Measurements from ENCODE around the gene FBLL1. TPM values are rescaled to one million over a fixed set of nuclear protein-coding genes. Genes with fewer than 3 reads are reported as not detected.
A peak's percentile ranks its signal among the peaks of the same experiment; 100 is the strongest.
"Not testable (repeated sequence)": the region's sequence is repeated elsewhere in the genome, so short reads cannot be mapped to it uniquely, and the experiment has no call there.

The FBLL1 gene
- total RNA-seq, 1 donor from 2014 or later, result 0.15 TPM

DNA sequence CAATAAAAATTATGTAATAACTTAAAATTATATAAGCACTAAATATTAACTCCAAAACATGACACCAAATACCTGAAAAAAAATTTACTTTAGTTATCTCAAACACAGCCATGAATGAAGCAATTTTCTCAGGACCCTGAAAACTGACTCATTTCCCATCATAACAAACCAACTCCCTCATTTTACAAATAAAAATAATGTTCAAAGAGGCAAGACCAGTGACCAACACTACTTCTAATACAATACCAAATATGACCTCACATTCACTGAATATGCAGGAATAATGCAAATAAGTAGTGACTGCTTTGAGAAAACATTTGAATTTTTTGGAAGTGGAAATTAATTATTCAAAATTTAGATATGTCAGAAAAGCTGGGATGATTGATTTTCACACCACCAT is 21.6 kb downstream of the FBLL1 start:
- no peak for ATAC-seq

DNA sequence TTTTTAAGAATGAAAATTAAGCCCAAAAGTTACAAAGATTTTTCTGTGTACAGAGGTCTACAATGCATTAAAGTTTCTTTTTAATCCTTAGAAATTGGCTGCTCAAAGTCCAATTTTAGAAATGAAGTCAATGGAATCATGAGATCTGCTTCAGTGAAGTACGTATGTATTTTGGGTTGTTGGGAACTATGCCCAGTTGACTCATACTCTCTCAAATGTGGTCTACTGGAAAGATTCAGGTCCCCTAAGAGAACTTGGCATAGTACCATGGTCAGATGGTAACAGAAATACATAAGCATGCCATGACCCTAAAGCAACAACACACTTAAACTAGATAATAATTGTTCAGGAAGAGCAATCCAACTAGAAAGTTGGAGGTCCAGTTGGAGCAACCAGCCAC is 23.0 kb downstream of the FBLL1 start:
- ATAC-seq (no peak), DNase-seq (ENCODE audit: low spot score) (no peak)

More for the DNA sequence above, 21.6 kb downstream of the FBLL1 start:
- DNase-seq (ENCODE audit: low spot score), result no peak

DNA sequence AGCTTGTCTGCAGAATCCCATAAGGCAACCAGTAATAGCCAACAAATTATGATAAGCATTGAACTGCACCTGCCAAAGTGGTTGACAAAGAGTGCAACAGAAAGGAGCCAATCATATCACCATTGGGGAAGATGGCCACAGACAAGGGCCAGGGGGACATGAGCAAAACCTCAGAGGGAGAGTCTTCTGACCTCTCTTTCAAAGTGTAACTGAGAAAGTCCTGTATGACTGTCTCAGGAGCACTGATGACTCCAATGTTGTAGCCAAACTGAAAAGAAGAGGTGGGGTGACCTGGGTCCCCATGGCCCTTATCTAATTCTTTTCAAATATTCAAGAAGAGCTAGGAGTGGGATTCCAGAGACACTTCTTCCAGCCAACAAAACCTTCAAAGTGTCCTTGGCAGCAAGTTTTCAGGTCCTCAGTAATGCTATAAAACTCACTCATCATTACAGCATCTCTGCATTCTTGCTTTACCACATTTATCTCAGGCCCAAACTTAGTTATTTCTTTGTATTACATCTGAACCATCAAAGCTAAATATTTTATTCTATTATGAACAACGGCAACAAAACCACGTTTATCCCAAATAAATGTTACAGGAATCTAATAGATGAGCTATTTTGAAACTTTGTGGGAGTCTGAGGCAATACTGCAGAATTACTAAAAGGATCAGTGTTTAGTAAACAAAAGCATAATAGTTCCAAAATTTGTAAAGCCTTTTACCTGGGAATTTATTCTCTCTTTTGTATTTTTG is 24.4 kb downstream of the FBLL1 start:
- ATAC-seq (no peak), DNase-seq (ENCODE audit: low spot score) (no peak)

DNA sequence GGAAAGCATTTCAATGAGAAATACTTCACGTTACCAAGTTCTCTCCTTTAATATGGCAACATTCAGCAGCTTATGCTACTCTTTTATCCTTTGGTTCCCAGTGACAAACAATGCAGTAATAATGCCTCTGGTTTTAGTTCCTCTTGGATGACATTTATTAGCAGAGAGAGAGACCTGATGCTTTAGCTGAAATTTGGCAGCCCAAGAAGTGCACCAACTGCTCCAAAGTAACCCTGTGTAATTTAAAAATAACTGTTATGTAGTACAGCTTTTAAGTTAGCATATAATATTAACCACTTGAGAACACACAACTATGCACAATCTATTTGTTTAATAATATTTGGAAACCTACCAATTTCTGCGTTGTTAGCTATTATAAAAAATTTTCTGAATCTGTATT is 28.3 kb downstream of the FBLL1 start:
- no peak for ATAC-seq
- no peak for DNase-seq (ENCODE audit: low spot score)

DNA sequence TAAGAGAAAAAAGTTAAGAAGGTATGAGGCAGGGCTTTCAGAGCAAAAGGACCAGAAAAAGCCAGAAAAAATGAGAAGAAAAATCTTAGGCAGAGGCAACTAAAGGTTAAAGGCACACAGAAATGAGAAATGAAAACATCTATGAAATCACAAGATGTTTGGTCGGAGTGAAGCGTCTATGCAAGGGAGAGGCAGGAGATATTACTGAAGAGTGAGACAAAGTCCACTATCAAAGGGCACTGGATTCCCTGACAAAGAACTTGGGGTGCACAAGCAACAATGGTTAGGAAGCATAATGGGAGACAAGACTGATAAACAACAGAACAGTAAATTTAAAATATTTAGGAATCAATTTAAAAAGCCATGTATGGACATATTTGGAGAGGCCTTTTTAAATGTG is 33.2 kb downstream of the FBLL1 start:
- ATAC-seq, result peak; percentile 50

DNA sequence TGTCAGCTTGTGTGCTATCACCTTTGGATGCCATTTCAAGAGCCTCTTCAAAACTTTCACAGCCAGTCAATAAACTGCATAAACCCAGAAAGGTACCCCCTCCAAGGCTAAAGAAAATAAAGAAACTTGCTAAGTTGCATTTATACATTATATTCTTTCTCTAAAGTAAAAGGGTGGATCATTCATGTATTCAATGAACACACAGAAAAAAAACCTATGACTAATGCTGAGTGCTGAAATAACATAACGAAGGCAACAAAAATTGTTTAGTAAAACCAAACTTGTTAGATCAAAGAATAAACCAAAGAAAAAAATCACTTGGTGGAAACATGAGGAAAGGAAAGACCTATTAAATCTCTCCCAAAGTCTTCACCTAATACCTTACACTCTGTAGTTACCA is 34.9 kb downstream of the FBLL1 start:
- ATAC-seq (no peak), DNase-seq (ENCODE audit: low spot score) (no peak)

More for the DNA sequence above, 33.2 kb downstream of the FBLL1 start:
- no peak for DNase-seq (ENCODE audit: low spot score)

DNA sequence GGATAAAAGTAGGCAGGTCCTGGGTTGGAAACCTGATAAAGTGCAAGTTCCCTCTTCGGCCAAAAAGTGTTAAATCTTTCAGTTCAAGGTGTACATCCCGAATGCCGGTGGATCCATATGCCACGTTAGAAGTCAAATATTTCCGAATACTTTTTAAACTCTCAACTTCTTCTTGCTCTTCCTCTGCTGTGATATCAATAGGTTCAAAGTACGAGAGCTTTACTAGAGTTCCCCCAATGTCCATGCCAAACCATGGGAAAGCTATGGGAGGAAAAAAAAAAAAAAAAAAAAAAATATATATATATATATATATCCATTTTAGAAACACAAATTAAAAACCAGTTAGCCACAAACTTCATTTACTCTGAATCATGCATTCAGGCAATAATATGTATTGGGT is 39.6 kb downstream of the FBLL1 start:
- ATAC-seq, result peak; percentile 70
- no peak for DNase-seq (ENCODE audit: low spot score)

DNA sequence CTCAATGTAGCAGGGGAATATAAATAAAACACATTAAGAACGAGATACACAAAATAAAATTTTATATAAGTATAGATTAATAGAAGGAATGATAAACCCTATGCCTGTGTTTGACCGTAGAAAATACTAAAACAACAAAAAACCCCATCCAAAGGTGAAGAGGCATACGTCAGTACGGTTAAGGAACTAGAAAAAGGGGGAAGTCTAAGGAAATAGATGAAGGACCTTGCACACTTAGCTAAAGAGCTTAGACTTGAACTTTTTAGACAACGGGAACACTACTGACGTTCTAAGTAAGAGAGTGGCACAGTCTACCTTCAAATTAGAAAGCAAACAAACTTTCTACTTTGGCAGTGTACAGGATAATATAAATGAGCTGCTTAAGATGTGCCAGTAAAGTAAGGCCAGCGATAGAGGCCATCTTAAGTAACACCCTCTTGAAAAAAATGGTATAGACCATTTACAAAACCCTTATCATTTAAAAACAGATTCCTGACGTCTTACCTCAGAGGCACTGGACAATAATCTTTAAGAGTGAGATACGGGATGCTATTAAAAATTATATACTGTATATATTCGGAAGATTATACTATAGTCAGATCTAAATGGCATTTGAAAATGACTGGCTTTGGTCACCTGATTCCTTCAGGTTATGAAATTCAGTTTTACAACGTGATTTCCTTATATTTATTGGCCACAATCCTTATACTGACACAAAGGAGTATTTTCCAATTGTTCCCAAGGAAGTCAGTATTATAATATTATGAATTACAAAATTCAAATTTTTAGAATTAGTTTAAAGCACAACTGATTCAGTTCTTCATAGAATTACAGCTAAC is 41.6 kb downstream of the FBLL1 start:
- ATAC-seq, result no peak
- DNase-seq (ENCODE audit: low spot score), result no peak

DNA sequence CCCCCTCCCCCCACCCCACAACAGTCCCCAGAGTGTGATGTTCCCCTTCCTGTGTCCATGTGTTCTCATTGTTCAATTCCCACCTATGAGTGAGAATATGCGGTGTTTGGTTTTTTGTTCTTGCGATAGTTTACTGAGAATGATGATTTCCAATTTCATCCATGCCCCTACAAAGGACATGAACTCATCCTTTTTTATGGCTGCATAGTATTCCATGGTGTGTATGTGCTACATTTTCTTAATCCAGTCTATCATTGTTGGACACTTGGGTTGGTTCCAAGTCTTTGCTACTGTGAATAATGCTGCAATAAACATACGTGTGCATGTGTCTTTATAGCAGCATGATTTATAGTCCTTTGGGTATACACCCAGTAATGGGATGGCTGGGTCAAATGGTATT is 44.6 kb downstream of the FBLL1 start:
- DNase-seq (ENCODE audit: low spot score); ATAC-seq: not testable (repeated sequence)

DNA sequence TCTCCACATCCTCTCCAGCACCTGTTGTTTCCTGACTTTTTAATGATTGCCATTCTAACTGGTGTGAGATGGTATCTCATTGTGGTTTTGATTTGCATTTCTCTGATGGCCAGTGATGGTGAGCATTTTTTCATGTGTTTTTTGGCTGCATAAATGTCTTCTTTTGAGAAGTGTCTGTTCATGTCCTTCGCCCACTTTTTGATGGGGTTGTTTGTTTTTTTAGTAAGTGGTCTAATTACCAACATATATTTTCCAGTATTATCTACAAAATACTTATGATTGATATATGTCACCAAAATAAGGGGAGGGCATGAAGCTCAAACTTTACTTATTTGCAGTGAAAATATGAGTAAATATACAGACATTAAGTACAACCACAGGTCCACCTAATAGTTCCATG is 45.1 kb downstream of the FBLL1 start:
- ATAC-seq; DNase-seq (ENCODE audit: low spot score): not testable (repeated sequence)

DNA sequence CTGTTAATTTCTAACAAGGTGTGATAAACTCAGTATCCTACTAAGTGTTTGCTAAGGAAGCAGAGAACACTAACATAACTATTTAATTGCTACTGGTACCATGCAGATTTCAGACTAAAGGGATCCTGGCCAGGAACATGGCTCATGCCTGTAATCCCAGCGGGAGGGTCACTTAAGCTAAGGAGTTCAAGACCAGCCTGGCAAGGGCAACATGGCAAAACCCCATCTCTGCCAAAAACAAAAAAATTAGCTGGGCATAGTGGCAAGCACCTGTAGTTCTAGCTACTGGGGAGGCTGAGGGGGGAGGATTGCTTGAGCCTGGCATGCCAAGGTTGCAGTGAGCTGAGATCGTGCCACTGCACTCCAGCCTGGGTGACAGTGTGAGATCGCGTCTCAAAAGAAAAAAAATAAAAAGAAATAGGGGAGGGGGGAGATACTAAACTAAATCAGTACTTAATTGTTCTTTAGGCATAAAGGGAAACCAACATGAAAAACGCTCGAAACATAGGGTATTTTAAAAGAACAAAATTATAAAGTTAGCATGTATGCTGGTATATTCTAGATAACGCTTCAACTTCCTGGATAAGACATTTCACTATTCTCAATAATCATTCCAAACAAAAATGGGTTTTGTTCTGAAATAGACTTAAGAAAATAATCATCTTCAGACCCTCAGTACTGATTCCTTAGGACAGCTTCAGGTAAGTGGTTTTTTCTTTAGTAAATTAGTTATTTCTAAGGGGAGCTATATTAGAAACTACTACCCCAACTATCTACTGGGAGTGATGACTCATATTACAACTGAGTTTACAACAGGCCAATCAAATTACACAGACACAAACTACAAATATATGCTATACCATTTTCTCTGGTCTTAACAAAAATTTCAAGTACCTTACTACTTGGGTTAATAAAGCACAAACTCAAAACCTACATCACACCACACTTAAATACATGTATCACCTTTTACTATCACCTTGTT is 46.6 kb downstream of the FBLL1 start:
- DNase-seq (ENCODE audit: low spot score) (no peak), ATAC-seq (no peak)

DNA sequence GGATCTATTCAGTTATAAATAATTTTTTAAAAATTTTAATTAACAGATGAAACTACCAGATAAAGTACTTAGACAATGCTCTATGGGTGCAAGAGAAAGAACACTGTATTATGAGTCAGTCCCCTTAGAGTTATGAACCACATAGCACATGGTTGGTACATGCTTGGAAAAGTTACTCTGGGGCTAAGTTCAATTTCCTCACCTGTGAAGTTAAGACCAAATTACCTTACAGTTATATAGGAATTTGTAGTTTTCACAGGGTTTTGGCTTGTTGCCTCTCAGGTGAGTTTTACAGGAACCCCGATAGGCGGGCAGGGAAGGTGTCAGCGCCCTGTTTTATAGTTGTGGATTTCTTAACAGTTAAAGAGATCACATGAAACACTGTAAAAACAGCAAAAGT is 48.9 kb downstream of the FBLL1 start:
- no peak for DNase-seq (ENCODE audit: low spot score)
- ATAC-seq, result no peak

DNA sequence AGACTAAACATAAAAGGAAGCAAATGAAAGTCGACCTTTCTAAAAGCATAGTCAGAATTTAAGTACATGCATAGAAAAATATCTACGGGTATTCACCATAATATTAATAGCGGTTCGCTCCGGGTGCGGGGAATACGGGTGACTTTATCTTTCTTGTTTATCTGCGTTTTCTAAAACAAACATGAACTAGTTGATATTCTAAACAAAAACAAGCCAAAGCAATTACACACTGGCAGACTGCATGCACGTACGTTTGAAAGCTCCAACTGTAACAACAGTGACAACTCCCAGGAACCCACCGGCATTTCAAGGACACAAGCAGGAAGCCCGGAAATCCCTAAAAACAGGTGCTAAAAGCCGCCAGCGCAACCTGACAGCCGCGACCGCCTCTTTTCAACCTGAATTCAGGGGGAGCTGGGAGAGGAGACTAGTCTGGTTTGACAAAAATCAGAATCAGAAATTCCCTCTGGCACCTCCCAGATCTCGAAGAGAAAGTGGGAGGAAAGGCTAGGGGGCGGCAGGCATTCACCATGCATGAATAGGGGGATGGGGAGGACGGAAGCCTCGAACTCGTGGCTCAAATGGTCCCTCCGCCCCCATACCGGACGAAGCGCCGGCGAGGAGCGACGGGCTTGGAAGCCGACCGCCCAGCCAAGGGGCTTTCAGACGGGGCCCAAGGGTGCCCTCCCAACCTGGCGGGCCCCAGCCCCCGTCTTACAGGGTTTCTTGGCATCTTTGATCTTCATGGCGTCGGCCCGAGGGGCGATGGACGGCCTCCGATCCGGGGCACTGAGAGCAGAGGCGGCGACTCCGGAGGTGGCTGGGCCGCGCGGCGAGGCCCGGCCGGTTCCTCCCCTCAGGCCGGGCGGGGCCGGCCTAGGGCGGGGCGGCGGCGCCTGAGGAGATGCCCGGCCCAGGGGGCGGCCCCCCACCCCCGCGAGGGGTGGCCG is 49.7 kb downstream of the FBLL1 start, which contains the start of gene PANK3:
PANK3 (minus strand) TSS at position 831 of the 950 bp plus-strand sequence; CDS start at position 746, 85 bp downstream.
- DNase-seq (ENCODE audit: low spot score) (no peak), ATAC-seq (peak; percentile 88)

DNA sequence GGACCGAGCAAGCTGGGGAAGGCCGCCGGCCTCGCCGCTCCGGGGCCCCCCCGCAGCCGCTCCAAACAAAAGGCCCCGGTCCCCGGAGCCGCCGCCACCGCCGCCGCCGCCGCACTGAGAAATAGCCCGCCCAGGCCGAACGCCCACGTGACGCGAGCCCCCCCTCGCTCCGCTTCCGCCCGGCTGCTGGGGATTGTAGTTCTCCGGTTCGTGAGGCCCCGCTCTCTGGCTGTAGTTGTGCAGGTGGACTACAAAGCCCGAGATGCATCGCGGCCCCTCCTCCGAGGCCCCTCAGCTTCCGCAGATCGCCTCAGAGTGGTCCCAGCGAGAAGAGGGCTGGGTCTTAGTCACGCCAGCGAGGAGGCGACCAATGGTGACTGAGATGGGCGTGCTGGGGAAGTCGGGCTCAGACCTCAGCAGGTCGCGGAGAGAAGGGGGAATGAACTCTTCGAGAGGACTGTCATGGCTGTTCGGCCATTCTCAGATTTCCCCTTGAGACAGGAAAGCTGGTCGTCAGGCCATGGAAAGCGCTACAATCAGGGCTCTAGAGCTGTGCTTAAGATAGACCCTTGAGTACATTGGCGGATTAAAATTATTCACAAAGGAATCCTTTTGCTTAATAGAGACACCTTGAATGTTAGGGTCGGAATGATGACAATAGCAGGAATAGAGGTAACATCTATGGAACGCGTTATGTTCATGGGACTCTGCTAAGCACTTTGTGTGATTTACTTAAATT is 50.6 kb downstream of the FBLL1 start:
- ATAC-seq, result peak; percentile 92
- DNase-seq (ENCODE audit: low spot score), result peak; percentile 99

DNA sequence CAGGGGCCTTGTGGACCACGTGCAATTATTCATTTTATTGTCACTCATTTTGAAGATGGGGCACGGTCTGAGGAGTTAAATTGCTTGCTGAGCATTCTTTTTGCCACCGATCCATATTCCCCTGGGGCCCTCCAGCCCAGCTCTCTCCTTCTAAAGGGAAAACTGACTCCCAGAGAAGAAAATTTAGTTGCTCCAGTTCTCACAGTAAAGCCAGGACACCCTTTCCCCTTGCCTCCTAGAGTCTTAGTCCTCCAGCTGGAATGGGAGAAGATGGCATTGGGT is 51.1 kb downstream of the FBLL1 start:
- no peak for DNase-seq (ENCODE audit: low spot score)

More for the DNA sequence above, 51.1 kb downstream of the FBLL1 start:
- no peak for ATAC-seq
